GM12865 (cell line): ENCODE measurements around the gene MYL9.

Source experiments
- DNase-seq: peaks from one replicate; pipeline ENCODE4 v3.0.0; 2010; ENCODE audit warnings: low read depth
- H3K4me3 ChIP-seq: 2 replicates; pipeline ENCODE4 v1.5.1; 2011; ENCODE audit warnings: mild to moderate bottlenecking, low read depth, low read length, control low read depth
- CTCF ChIP-seq: IDR thresholded peaks from 2 replicates; pipeline ENCODE4 v1.5.1; 2011; ENCODE audit warnings: low read length, control low read depth, low read depth, inconsistent platforms; ENCODE audit not compliant: insufficient read depth; ENCODE audit errors: missing control alignments

Gene MYL9

DNA sequence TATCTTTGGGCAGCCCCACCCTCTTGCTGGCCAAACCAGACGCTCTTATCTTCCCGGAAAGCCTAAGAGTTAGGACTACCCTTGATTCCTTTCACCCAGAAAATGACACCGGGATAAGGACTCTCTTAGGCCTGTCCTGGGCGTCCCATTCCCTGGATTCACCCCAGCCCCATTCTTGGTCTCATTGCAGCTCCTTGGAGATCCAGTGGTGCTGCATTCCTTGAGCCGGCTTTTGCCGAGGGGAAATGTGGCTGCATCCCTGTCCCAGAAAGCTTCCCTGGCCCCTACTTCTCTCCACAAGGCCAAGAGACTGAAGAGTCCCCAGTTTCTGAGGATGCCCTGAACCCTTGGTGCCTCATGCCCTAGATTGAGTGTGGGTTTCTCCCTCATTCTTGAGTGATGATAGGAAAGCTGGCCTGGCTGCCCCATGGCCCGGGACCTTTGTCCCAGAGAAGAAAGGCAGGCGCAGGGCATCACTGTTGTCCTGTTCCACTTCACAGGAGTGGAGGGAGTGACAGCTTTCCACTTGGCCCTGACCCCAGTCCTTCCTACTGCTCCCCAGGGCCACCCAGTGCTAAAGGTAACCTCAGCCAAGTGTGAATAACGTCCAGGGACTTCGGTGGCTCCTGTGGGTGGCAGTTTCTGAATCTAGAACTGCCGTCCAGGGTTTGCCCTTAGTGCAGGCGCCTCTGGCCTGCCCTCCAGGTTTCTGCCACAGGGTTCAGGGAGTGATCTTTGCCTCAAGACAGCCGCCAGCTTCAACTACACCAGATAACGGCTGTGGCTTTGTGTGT is 42.7 kb upstream of the MYL9 start:
- no peak for DNase-seq
- TF ChIP-seq CTCF = no peak
- no peak overlapping the region for H3K4me3 ChIP-seq

DNA sequence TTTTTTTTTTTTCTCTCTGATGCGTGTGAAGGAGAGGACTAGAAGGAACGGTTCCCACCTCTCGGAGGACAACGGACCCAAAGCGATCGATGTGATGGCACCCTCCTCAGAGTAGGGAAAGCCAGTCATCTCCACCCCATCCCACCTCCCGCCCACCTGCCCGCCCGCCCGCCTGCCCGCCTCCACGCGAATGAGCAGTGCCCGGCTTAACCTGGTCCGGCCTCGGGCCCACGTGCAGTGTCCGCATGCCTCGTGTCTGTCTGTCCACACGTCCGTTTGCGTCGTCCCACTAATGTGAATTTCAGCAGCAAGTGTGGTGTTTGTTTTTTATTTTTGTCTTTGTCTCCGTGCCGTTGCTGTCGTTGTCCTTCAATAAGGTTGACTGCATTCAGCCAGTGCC is 42.1 kb upstream of the MYL9 start:
- TF ChIP-seq CTCF = no peak
- no peak overlapping the region for H3K4me3 ChIP-seq
- no peak for DNase-seq

DNA sequence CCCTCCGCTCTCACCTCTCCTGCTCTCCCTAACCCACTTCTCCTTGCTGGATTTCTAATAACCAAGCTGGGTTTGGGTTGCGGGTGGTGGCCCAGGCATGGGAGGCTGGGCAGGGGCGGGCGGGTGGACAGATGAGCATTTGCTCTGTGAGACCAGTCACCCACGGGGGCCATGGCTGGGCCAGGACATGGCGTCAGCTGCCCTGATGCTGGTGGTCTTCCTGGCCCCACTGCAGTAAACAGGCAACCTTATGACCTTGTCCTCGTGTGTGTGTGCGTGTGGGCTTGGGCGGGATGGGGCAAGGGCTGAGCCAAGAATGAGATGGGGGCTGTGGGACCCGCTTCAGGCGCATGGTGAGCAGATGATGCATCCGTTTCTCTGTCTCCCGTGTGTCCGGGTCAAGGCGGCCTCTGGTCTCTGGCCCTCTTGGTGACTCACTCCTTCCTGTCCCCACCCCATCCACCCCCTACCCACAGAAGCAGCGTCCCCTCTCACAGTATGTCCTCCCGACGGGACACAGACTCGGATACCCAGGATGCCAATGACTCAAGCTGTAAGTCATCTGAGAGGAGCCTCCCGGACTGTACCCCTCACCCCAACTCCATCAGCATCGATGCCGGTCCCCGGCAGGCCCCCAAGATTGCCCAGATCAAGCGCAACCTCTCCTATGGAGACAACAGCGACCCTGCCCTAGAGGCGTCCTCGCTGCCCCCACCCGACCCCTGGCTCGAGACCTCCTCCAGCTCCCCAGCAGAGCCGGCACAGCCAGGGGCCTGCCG is 41.4 kb upstream of the MYL9 start:
- no peak for DNase-seq
- H3K4me3 ChIP-seq = no peak overlapping the region
- TF ChIP-seq CTCF = no peak

DNA sequence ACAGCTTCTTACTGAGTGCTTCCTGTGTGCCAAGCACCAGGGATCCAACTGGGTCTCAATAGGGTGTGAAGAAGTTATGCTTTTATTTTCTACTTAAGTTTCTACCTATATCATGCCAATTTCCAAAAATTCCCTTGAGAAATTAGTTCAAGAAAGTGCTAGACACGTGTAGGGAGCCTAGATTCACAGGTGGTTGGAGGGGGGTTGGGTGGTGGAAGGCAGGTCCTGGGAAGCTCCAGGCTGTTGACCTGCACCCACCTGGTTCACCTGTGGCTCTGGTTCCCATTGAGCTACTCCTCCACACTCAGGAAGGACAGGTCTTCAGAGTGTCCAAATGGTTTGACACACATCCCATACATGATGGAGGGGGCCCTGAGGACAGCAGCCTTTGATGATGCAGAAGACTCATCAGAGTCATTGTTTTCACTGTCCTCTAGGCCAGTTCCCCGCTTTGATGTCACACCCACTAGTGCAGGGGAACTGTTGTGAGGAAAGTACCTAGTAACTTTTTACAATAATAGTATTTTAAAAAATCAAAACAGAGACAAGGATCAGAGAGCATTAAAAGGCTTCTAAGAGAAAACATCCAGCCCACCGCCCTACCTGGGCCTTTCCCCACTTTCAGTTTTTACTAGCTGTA is 39.8 kb upstream of the MYL9 start:
- peak; percentile 29 for DNase-seq
- H3K4me3 ChIP-seq = no peak overlapping the region
- TF ChIP-seq CTCF = no peak

- TF ChIP-seq CTCF = no peak
- DNase-seq = no peak
Measured at GRCh38 chr20:36504295-36504694, 37.0 kb upstream of the MYL9 start.

GRCh38 chr20:36506253-36506652 is 35.1 kb upstream of the MYL9 start:
- peak; percentile 41 for DNase-seq
- TF ChIP-seq CTCF = peak; percentile 33
- H3K4me3 ChIP-seq = no peak overlapping the region

More at GRCh38 chr20:36504295-36504694, 37.0 kb upstream of the MYL9 start:
- H3K4me3 ChIP-seq = no peak overlapping the region
